H1 (cell line): Measurements from ENCODE around the gene CCDC182. TPM values are rescaled to one million over a fixed set of nuclear protein-coding genes. Genes with fewer than 3 reads are reported as not detected.

Source experiments
- CTCF ChIA-PET: fragments of 300-600 bp; sonication (Branson Sonifier 250); formaldehyde crosslinking; loops from one replicate; lab custom pipeline; 2021; ENCODE audit not compliant: partially characterized antibody; lab: Charles Lee
- POLR2A ChIA-PET: fragments of 300-600 bp; sonication (Branson Sonifier 250); formaldehyde crosslinking; loops from one replicate; lab custom pipeline; 2021; ENCODE audit warnings: inconsistent platforms; ENCODE audit not compliant: partially characterized antibody; lab: Charles Lee
- DNase-seq, 2 experiments: peaks; one replicate each; pipeline versions ENCODE4 v3.0.0 to v3.0.0-alpha.2; 2010 to 2022; ENCODE audit warnings: low spot score in 2 of 2, low read depth in 1 of 2, mixed read lengths in 1 of 2
- FAIRE-seq: peaks from 2 replicates; lab custom pipeline; 2011; peaks lifted over from hg19 to GRCh38; lab: Jason Lieb, UNC
- H2AFZ ChIP-seq: 2 replicates; pipeline ENCODE4 v1.8.1; 2012; ENCODE audit warnings: low read length, inconsistent platforms
- H2AK5ac ChIP-seq: 2 replicates; pipeline ENCODE4 v1.6.1; 2013; ENCODE audit warnings: low read depth, low read length
- H2BK120ac ChIP-seq: replicated peaks from 2 replicates; pipeline ENCODE3; 2013; ENCODE audit warnings: low read depth, low read length, inconsistent platforms
- H2BK12ac ChIP-seq: 2 replicates; pipeline ENCODE4 v1.6.1; 2013; ENCODE audit warnings: low read depth, low read length
- H2BK15ac ChIP-seq: 2 replicates; pipeline ENCODE4 v1.6.1; 2013; ENCODE audit warnings: low read length
- H2BK20ac ChIP-seq: 2 replicates; pipeline ENCODE4 v1.6.1; 2013; ENCODE audit warnings: low read length
- H2BK5ac ChIP-seq: 2 replicates; pipeline ENCODE4 v1.6.1; 2013; ENCODE audit warnings: low read depth, low read length
- H3K14ac ChIP-seq: 2 replicates; pipeline ENCODE4 v1.6.1; 2013; ENCODE audit warnings: inconsistent platforms; ENCODE audit not compliant: insufficient read length
- H3K18ac ChIP-seq: 2 replicates; pipeline ENCODE4 v1.6.1; 2013; ENCODE audit warnings: low read length; ENCODE audit errors: extremely low read depth
- H3K23ac ChIP-seq: 2 replicates; pipeline ENCODE4 v1.6.1; 2013; ENCODE audit warnings: inconsistent platforms; ENCODE audit not compliant: insufficient read length
- H3K23me2 ChIP-seq: 2 replicates; pipeline ENCODE4 v1.6.1; 2013; ENCODE audit warnings: low read depth, low read length
- H3K27ac ChIP-seq: 2 replicates; pipeline ENCODE4 v1.6.1; 2011; ENCODE audit warnings: low read depth, low read length, inconsistent platforms
- H3K27me3 ChIP-seq, 4 experiments: replicated peaks in 1 of 4; 1 replicate in 1 of 4; 2 replicates in 3 of 4; pipeline versions ENCODE4 v1.6.1 to v1.8.1; 2011 to 2013; ENCODE audit warnings: low read length in 3 of 4, mild to moderate bottlenecking in 3 of 4, inconsistent platforms in 2 of 4, mixed read lengths in 2 of 4, moderate library complexity in 1 of 4; ENCODE audit not compliant: control insufficient read depth in 3 of 4, insufficient read depth in 3 of 4; ENCODE audit errors: extremely low read depth in 1 of 4
- H3K36me3 ChIP-seq, 4 experiments: 2 replicates each; pipeline versions ENCODE4 v1.6.1 to v1.8.1; 2011 to 2013; ENCODE audit warnings: mild to moderate bottlenecking in 4 of 4, low read length in 3 of 4, moderate library complexity in 2 of 4, control low read depth in 1 of 4, inconsistent platforms in 1 of 4; ENCODE audit not compliant: insufficient read depth in 4 of 4, control insufficient read depth in 2 of 4
- H3K4ac ChIP-seq: replicated peaks from 2 replicates; pipeline ENCODE3; 2013; ENCODE audit warnings: low read length, low read depth, mixed read lengths, inconsistent platforms; ENCODE audit not compliant: insufficient read length
- H3K4me1 ChIP-seq, 4 experiments: replicated peaks in 1 of 4; 1 replicate in 1 of 4; 2 replicates in 3 of 4; pipeline versions ENCODE4 v1.6.1 to v1.8.1; 2011 to 2013; ENCODE audit warnings: low read length in 3 of 4, inconsistent platforms in 2 of 4, mixed read lengths in 1 of 4; ENCODE audit not compliant: insufficient read depth in 4 of 4, control insufficient read depth in 3 of 4
- H3K4me2 ChIP-seq, 2 experiments: 2 replicates each; pipeline versions ENCODE4 v1.6.1 to v1.8.1; 2011 to 2013; ENCODE audit warnings: low read depth in 2 of 2, low read length in 2 of 2, control low read depth in 1 of 2, inconsistent platforms in 1 of 2, mild to moderate bottlenecking in 1 of 2; ENCODE audit not compliant: insufficient read depth in 1 of 2
- H3K4me3 ChIP-seq, 4 experiments: fragments of 200-600, 300-600 bp in 1 of 4; sonication (generic), shearing (Covaris generic), sonication (Bioruptor Twin) in 1 of 4; 2 replicates each; pipeline versions ENCODE4 v1.5.1 to v1.8.1; 2011 to 2016; ENCODE audit warnings: low read length in 4 of 4, low read depth in 3 of 4, control low read depth in 2 of 4, inconsistent platforms in 2 of 4, mild to moderate bottlenecking in 2 of 4, mixed read lengths in 1 of 4, moderate library complexity in 1 of 4; ENCODE audit not compliant: insufficient read depth in 2 of 4; ENCODE audit errors: extremely low read depth in 1 of 4
- H3K56ac ChIP-seq: replicated peaks from 2 replicates; pipeline ENCODE3; 2013; ENCODE audit warnings: low read depth, mild to moderate bottlenecking, mixed read lengths, low read length, inconsistent platforms; ENCODE audit not compliant: insufficient read length
- H3K79me1 ChIP-seq: 2 replicates; pipeline ENCODE4 v1.6.1; 2013; ENCODE audit warnings: low read depth, low read length, control low read depth
- H3K79me2 ChIP-seq, 2 experiments: 2 replicates each; pipeline versions ENCODE4 v1.6.1 to v1.8.1; 2012 to 2013; ENCODE audit warnings: low read length in 2 of 2, mild to moderate bottlenecking in 2 of 2, inconsistent platforms in 1 of 2; ENCODE audit not compliant: insufficient read depth in 2 of 2, control insufficient read depth in 1 of 2
- H3K9ac ChIP-seq, 4 experiments: replicated peaks in 1 of 4; 1 replicate in 1 of 4; 2 replicates in 3 of 4; pipeline versions ENCODE4 v1.6.1 to v1.8.1; 2011 to 2013; ENCODE audit warnings: low read depth in 3 of 4, low read length in 3 of 4, control low read depth in 2 of 4, mild to moderate bottlenecking in 2 of 4, moderate library complexity in 2 of 4, inconsistent platforms in 1 of 4; ENCODE audit errors: extremely low read depth in 1 of 4
- H3K9me3 ChIP-seq, 2 experiments: 2 replicates each; pipeline versions ENCODE4 v1.6.1 to v1.8.1; 2012 to 2013; ENCODE audit warnings: mild to moderate bottlenecking in 2 of 2, moderate library complexity in 2 of 2, control low read depth in 1 of 2, inconsistent platforms in 1 of 2, low read depth in 1 of 2, low read length in 1 of 2, mixed read lengths in 1 of 2; ENCODE audit not compliant: insufficient read depth in 2 of 2
- H4K20me1 ChIP-seq, 2 experiments: replicated peaks in 1 of 2; 2 replicates each; pipeline versions ENCODE3 to v1.8.1; 2011 to 2013; ENCODE audit warnings: inconsistent platforms in 2 of 2, low read length in 2 of 2, mild to moderate bottlenecking in 1 of 2; ENCODE audit not compliant: insufficient read depth in 2 of 2, control insufficient read depth in 1 of 2
- H4K5ac ChIP-seq: 2 replicates; pipeline ENCODE4 v1.6.1; 2013; ENCODE audit warnings: low read length, low read depth, mixed read lengths, inconsistent platforms; ENCODE audit not compliant: insufficient read length
- H4K8ac ChIP-seq: 2 replicates; pipeline ENCODE4 v1.8.0; 2013; ENCODE audit warnings: mild to moderate bottlenecking, moderate library complexity, low read length, inconsistent platforms; ENCODE audit not compliant: insufficient read depth; ENCODE audit errors: extremely low read depth
- H4K91ac ChIP-seq: replicated peaks from 2 replicates; pipeline ENCODE3; 2013; ENCODE audit warnings: low read length, mixed read lengths, inconsistent platforms; ENCODE audit not compliant: insufficient read length
- MAX ChIP-seq: IDR thresholded peaks from 2 replicates; pipeline ENCODE4 v1.6.1; 2012; ENCODE audit warnings: inconsistent platforms
- RFX5 ChIP-seq: IDR thresholded peaks from 2 replicates; pipeline ENCODE4 v1.6.1; 2011; ENCODE audit warnings: low read depth, low read length, improper control_type of control experiment, borderline replicate concordance
- WGBS, 2 experiments: shearing (Covaris generic) in 1 of 2; methylation state at CpG; one replicate each; pipeline versions ENCODE4 v1.1.6 to v1.1.7; 2013 to 2015; ENCODE audit warnings: low lambda C conversion rate in 2 of 2, mixed read lengths in 2 of 2, inconsistent platforms in 1 of 2, low coverage in 1 of 2, missing lambda C conversion rate in 1 of 2; ENCODE audit not compliant: insufficient replicate concordance in 2 of 2, insufficient coverage in 1 of 2, insufficient read length in 1 of 2; ENCODE audit errors: extremely low coverage in 1 of 2, missing lambda C conversion rate in 1 of 2; 5-methylcytosine and 5-hydroxymethylcytosine counted together
- polyA plus RNA-seq, 7 experiments: library from polyadenylated mRNA; depleted of rRNA in 3 of 7; stranded (reverse) in 5 of 7; unstranded in 2 of 7; fragments of >200 nt in 5 of 7; fragments of 200-250 nt in 2 of 7; gene quantifications; 1 replicate in 5 of 7; 2 replicates in 1 of 7; 4 replicates in 1 of 7; pipeline versions ENCODE4 v1.2.1 to v1.2.3, GENCODE V29; 2011 to 2013; ENCODE audit warnings: missing spikeins in 2 of 7, mixed read lengths in 2 of 7
- total RNA-seq: library from RNA; stranded (reverse); fragmentation: NEBNext Ultra II Directional; extraction: Animal tissue kit (Norgen Biotek cat#: 25700); gene quantifications from 2 replicates; pipeline ENCODE4 v1.2.1, GENCODE V29; 2021
- TF ChIP-seq, protein P1 (sequence below), 3 experiments: IDR thresholded peaks; 1 replicate in 2 of 3; 2 replicates in 1 of 3; pipeline versions ENCODE4 v1.5.1 to v1.6.1; 2011; ENCODE audit warnings: low read length in 3 of 3, mild to moderate bottlenecking in 3 of 3, inconsistent platforms in 2 of 3, low read depth in 1 of 3, moderate library complexity in 1 of 3; ENCODE audit not compliant: insufficient read depth in 1 of 3; ENCODE audit errors: control extremely low read depth in 1 of 3
- TF ChIP-seq, protein P2 (sequence below): IDR thresholded peaks from 2 replicates; pipeline ENCODE4 v1.6.1; 2011; ENCODE audit warnings: low read length, improper control_type of control experiment

Gene CCDC182
- total and polyA plus RNA-seq, 2 of the 8 experiments (the other 6 are each of a cell fraction or from before 2014, with no cell fraction given) = not detected

GRCh38 chr17:57761887-57762286 lies 16.8 kb upstream of the CCDC182 start:
- peak overlapping the region; percentile 9 to 45; a peak in 3 of 4 replicates for H3K4me2 ChIP-seq
- no peak overlapping the region; a peak in 1 of 7 replicates for H3K9ac ChIP-seq
- no peak overlapping the region for H2AK5ac ChIP-seq
- peaks cover 3 to 12% (median 7%) of the 10 kb centered on the region in 4 experiments for H3K4me1 ChIP-seq
- no peak overlapping the region for H3K27ac ChIP-seq
- WGBS, 2 experiments = 59% methylated on average over 8 of the region's 8 CpGs; no CpG with 5 or more reads in 1 of the 2 experiments
- H2BK12ac ChIP-seq = no peak overlapping the region
- no peaks in the 10 kb centered on the region for H3K9me3 ChIP-seq
- no peak overlapping the region; the same call in 1 of the 2 replicates for H2BK15ac ChIP-seq
- no peaks in the 10 kb centered on the region for H3K27me3 ChIP-seq
- H3K56ac ChIP-seq = no peak overlapping the region
- no peaks in the 10 kb centered on the region for H3K79me1 ChIP-seq
- no peaks in the 10 kb centered on the region for H3K79me2 ChIP-seq
- H2AFZ ChIP-seq = peak overlapping the region; percentile 8; the same call in 1 of the 2 replicates
- 0 out of 2 replicates have a peak overlapping the region, but pooled peaks have one; percentile 80 for H2BK20ac ChIP-seq
- no peak overlapping the region for H3K14ac ChIP-seq
- no peak overlapping the region for H4K8ac ChIP-seq
- H3K23ac ChIP-seq = no peak overlapping the region
- H3K4me3 ChIP-seq = peak overlapping the region in 1 of 4 experiments; percentile 10; a peak in 2 of 8 replicates
- peak overlapping the region; percentile 34 for H4K91ac ChIP-seq
- H3K18ac ChIP-seq = no peak overlapping the region; the same call in 1 of the 2 replicates
- TF ChIP-seq RFX5 (no peak), MAX (peak; percentile 39; the same call in 1 of the 2 replicates)
- TF ChIP-seq, protein P1, sequence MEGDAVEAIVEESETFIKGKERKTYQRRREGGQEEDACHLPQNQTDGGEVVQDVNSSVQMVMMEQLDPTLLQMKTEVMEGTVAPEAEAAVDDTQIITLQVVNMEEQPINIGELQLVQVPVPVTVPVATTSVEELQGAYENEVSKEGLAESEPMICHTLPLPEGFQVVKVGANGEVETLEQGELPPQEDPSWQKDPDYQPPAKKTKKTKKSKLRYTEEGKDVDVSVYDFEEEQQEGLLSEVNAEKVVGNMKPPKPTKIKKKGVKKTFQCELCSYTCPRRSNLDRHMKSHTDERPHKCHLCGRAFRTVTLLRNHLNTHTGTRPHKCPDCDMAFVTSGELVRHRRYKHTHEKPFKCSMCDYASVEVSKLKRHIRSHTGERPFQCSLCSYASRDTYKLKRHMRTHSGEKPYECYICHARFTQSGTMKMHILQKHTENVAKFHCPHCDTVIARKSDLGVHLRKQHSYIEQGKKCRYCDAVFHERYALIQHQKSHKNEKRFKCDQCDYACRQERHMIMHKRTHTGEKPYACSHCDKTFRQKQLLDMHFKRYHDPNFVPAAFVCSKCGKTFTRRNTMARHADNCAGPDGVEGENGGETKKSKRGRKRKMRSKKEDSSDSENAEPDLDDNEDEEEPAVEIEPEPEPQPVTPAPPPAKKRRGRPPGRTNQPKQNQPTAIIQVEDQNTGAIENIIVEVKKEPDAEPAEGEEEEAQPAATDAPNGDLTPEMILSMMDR (IDR thresholded peaks at IDR 0.05; ENCODE audit: control extremely low read depth in 1 of 3, insufficient read depth in 1 of 3, low read depth in 1 of 3, low read length in 3 of 3) = peak in 1 of 3 experiments; percentile 17; a peak in 1 of 4 replicates
- TF ChIP-seq, protein P2, sequence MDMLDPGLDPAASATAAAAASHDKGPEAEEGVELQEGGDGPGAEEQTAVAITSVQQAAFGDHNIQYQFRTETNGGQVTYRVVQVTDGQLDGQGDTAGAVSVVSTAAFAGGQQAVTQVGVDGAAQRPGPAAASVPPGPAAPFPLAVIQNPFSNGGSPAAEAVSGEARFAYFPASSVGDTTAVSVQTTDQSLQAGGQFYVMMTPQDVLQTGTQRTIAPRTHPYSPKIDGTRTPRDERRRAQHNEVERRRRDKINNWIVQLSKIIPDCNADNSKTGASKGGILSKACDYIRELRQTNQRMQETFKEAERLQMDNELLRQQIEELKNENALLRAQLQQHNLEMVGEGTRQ = peak; percentile 33; the same call in 1 of the 2 replicates
- H3K4ac ChIP-seq = no peak overlapping the region
- H3K23me2 ChIP-seq = no peaks in the 10 kb centered on the region
- CTCF ChIA-PET = interaction anchor here (0.6 to 4.4 kb wide), 12 partner anchors 11 to 253 kb away, joined by 3 to 19 read pairs (median 6); no protein-coding TSS in a partner anchor
- DNase-seq = no peak
- H4K5ac ChIP-seq = no peak overlapping the region
- H4K20me1 ChIP-seq = no peaks in the 10 kb centered on the region
- FAIRE-seq = no peak
- H2BK120ac ChIP-seq = no peak overlapping the region
- no peak overlapping the region for H2BK5ac ChIP-seq
- no peaks in the 10 kb centered on the region for H3K36me3 ChIP-seq
- POLR2A ChIA-PET = no interaction called here
